ENCODE measurements around the gene TBX21.

The TBX21 gene

GRCh38 chr17:47774331-47774730, 41.3 kb downstream of the TBX21 start:
- H3K36me3 ChIP-seq (replicated peaks; ENCODE audit: insufficient read depth, low read length) = no peaks in the 10 kb centered on the region
- no peak overlapping the region for H3K9ac ChIP-seq (ENCODE audit: low read length)
- H3K4me1 ChIP-seq (ENCODE audit: low read length) = no peaks in the 10 kb centered on the region
- peaks cover 56% of the 10 kb centered on the region for H3K27me3 ChIP-seq (replicated peaks; ENCODE audit: insufficient read depth, low read length)
- H3F3A ChIP-seq (ENCODE audit: insufficient read depth, low read length) = no peaks in the 10 kb centered on the region
- DNase-seq = no peak
- no peak overlapping the region for H3K4me3 ChIP-seq (ENCODE audit: low read length)
- H3K9me3 ChIP-seq (replicated peaks; ENCODE audit: insufficient read depth, low read length) = no peaks in the 10 kb centered on the region
- no peaks in the 10 kb centered on the region for H3K79me2 ChIP-seq (ENCODE audit: low read length)
- no peak for TF ChIP-seq CTCF (IDR thresholded peaks at IDR 0.05; ENCODE audit: low read length)
- TF ChIP-seq EZH2phosphoT487 (IDR thresholded peaks at IDR 0.05; ENCODE audit: low read length) = no peak
- H2AFZ ChIP-seq (ENCODE audit: low read length) = no peak overlapping the region
- no peak overlapping the region for H3K4me2 ChIP-seq (ENCODE audit: low read depth, low read length)
- H4K20me1 ChIP-seq (ENCODE audit: insufficient read depth, low read length) = no peaks in the 10 kb centered on the region
- H3K9me2 ChIP-seq (replicated peaks; ENCODE audit: insufficient read depth, low read length) = no peaks in the 10 kb centered on the region
- H3K27ac ChIP-seq (ENCODE audit: low read length) = no peak overlapping the region

GRCh38 chr17:47774987-47775580, 42.0 kb downstream of the TBX21 start:
- TF ChIP-seq EZH2 (optimal IDR thresholded peaks at IDR 0.05; ENCODE audit: low read depth, low read length) (no peak), EZH2phosphoT487 (IDR thresholded peaks at IDR 0.05; ENCODE audit: low read length) (no peak), CTCF (IDR thresholded peaks at IDR 0.05; ENCODE audit: low read length) (no peak)
- Histone ChIP-seq H3K27ac (ENCODE audit: low read length) (no peak overlapping the region), H3K9ac (ENCODE audit: low read length) (no peak overlapping the region), H3K9me2 (replicated peaks; ENCODE audit: insufficient read depth, low read length) (no peaks in the 10 kb centered on the region), H3K79me2 (ENCODE audit: low read length) (no peaks in the 10 kb centered on the region), H2AFZ (ENCODE audit: low read length) (no peak overlapping the region), H3F3A (ENCODE audit: insufficient read depth, low read length) (no peaks in the 10 kb centered on the region), H3K4me2 (ENCODE audit: low read depth, low read length) (no peak overlapping the region), H4K20me1 (ENCODE audit: insufficient read depth, low read length) (no peaks in the 10 kb centered on the region), H3K4me1 (ENCODE audit: low read length) (no peaks in the 10 kb centered on the region), H3K27me3 (replicated peaks; ENCODE audit: insufficient read depth, low read length) (peaks cover 58% of the 10 kb centered on the region), H3K36me3 (replicated peaks; ENCODE audit: insufficient read depth, low read length) (no peaks in the 10 kb centered on the region), H3K4me3 (ENCODE audit: low read length) (no peak overlapping the region), H3K9me3 (replicated peaks; ENCODE audit: insufficient read depth, low read length) (no peaks in the 10 kb centered on the region)
- no peak for DNase-seq

- Histone ChIP-seq H3K4me1 (ENCODE audit: low read length) (no peaks in the 10 kb centered on the region), H3K9ac (ENCODE audit: low read length) (no peak overlapping the region), H3K4me2 (ENCODE audit: low read depth, low read length) (no peak overlapping the region), H4K20me1 (ENCODE audit: insufficient read depth, low read length) (no peaks in the 10 kb centered on the region), H3K9me3 (replicated peaks; ENCODE audit: insufficient read depth, low read length) (no peaks in the 10 kb centered on the region), H3F3A (ENCODE audit: insufficient read depth, low read length) (no peaks in the 10 kb centered on the region), H3K36me3 (replicated peaks; ENCODE audit: insufficient read depth, low read length) (no peaks in the 10 kb centered on the region), H3K27ac (ENCODE audit: low read length) (no peak overlapping the region), H3K4me3 (ENCODE audit: low read length) (no peak overlapping the region), H3K9me2 (replicated peaks; ENCODE audit: insufficient read depth, low read length) (no peaks in the 10 kb centered on the region), H3K27me3 (replicated peaks; ENCODE audit: insufficient read depth, low read length) (peaks cover 71% of the 10 kb centered on the region), H3K79me2 (ENCODE audit: low read length) (no peaks in the 10 kb centered on the region), H2AFZ (ENCODE audit: low read length) (no peak overlapping the region)
- peak; percentile 46 for DNase-seq
- TF ChIP-seq EZH2phosphoT487 (IDR thresholded peaks at IDR 0.05; ENCODE audit: low read length) (no peak), EZH2 (optimal IDR thresholded peaks at IDR 0.05; ENCODE audit: low read depth, low read length) (no peak), CTCF (IDR thresholded peaks at IDR 0.05; ENCODE audit: low read length) (peak; percentile 73)
Measured at GRCh38 chr17:47776330-47777197, 43.5 kb downstream of the TBX21 start.
